Suprapubic skin (tissue), 4 donors: Measurements from ENCODE around the gene FCSK. TPM values are rescaled to one million over a fixed set of nuclear protein-coding genes. Genes with fewer than 3 reads are reported as not detected.

Source experiments
- DNase-seq, 2 donors: peaks; one replicate each; pipeline ENCODE4 v3.0.0-alpha.2; 2019; ENCODE audit warnings: low spot score in 2 of 2
- H3K27ac ChIP-seq: fragments of 200-600 bp; sonication (generic); one replicate; pipeline ENCODE4 v1.5.1; 2019
- H3K27me3 ChIP-seq: fragments of 200-600 bp; sonication (generic); one replicate; pipeline ENCODE4 v1.5.1; 2019
- H3K36me3 ChIP-seq: fragments of 200-600 bp; sonication (generic); one replicate; pipeline ENCODE4 v1.5.1; 2019
- H3K4me1 ChIP-seq: fragments of 200-600 bp; sonication (generic); one replicate; pipeline ENCODE4 v1.5.1; 2019
- H3K4me3 ChIP-seq: fragments of 200-600 bp; sonication (generic); one replicate; pipeline ENCODE4 v1.5.1; 2019; ENCODE audit warnings: mild to moderate bottlenecking
- H3K9me3 ChIP-seq: fragments of 200-600 bp; sonication (generic); one replicate; pipeline ENCODE4 v1.5.1; 2019
- EP300 ChIP-seq: sonication (generic); formaldehyde crosslinking; IDR thresholded peaks from one replicate; pipeline ENCODE4 v1.6.1; 2017; ENCODE audit warnings: antibody characterized with exemption
- POLR2A ChIP-seq, 2 donors: fragments of 450-650 bp; IDR thresholded peaks; one replicate each; pipeline ENCODE4 v1.6.1; 2017; ENCODE audit warnings: antibody characterized with exemption in 2 of 2, mild to moderate bottlenecking in 2 of 2, moderate library complexity in 2 of 2
- POLR2AphosphoS5 ChIP-seq, 3 donors: sonication (generic); formaldehyde crosslinking; IDR thresholded peaks; one replicate each; pipeline ENCODE4 v1.6.1; 2017; ENCODE audit warnings: antibody characterized with exemption in 3 of 3
- WGBS: methylation state at CpG from one replicate; pipeline ENCODE4 v1.1.5; 2018; 5-methylcytosine and 5-hydroxymethylcytosine counted together
- total RNA-seq, 4 donors: library from RNA; depleted of rRNA; stranded (reverse); fragments of >200 nt; gene quantifications; one replicate each; pipeline ENCODE4 v1.1.0, GENCODE V29; 2016
- TF ChIP-seq, protein P1 (sequence below), 2 donors: fragments of 200-600 bp in 1 of 2; fragments of 450-650 bp in 1 of 2; sonication (generic) in 1 of 2; IDR thresholded peaks; one replicate each; pipeline ENCODE4 v1.5.1; 2016 to 2019; ENCODE audit warnings: antibody characterized with exemption in 2 of 2, mild to moderate bottlenecking in 1 of 2, moderate library complexity in 1 of 2

FCSK gene
- total RNA-seq, 4 donors from 2014 or later = 15.7 to 44.7 (median 23.2) TPM

- Histone ChIP-seq H3K9me3 (no peaks in the 10 kb centered on the region), H3K36me3 (peaks cover 79% of the 10 kb centered on the region), H3K4me3 (no peak overlapping the region), H3K4me1 (no peaks in the 10 kb centered on the region), H3K27me3 (no peaks in the 10 kb centered on the region), H3K27ac (no peak overlapping the region)
- 89% methylated on average over 2 of the region's 2 CpGs for WGBS
- TF ChIP-seq POLR2AphosphoS5 (IDR thresholded peaks at IDR 0.05) (no peak), POLR2A (IDR thresholded peaks at IDR 0.05) (no peak), EP300 (no peak)
- TF ChIP-seq, protein P1, sequence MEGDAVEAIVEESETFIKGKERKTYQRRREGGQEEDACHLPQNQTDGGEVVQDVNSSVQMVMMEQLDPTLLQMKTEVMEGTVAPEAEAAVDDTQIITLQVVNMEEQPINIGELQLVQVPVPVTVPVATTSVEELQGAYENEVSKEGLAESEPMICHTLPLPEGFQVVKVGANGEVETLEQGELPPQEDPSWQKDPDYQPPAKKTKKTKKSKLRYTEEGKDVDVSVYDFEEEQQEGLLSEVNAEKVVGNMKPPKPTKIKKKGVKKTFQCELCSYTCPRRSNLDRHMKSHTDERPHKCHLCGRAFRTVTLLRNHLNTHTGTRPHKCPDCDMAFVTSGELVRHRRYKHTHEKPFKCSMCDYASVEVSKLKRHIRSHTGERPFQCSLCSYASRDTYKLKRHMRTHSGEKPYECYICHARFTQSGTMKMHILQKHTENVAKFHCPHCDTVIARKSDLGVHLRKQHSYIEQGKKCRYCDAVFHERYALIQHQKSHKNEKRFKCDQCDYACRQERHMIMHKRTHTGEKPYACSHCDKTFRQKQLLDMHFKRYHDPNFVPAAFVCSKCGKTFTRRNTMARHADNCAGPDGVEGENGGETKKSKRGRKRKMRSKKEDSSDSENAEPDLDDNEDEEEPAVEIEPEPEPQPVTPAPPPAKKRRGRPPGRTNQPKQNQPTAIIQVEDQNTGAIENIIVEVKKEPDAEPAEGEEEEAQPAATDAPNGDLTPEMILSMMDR (IDR thresholded peaks at IDR 0.05) = no peak
- no peak for DNase-seq
These were observed 40.4 kb downstream of the FCSK start for GRCh38 chr16:70494777-70495176.

DNA sequence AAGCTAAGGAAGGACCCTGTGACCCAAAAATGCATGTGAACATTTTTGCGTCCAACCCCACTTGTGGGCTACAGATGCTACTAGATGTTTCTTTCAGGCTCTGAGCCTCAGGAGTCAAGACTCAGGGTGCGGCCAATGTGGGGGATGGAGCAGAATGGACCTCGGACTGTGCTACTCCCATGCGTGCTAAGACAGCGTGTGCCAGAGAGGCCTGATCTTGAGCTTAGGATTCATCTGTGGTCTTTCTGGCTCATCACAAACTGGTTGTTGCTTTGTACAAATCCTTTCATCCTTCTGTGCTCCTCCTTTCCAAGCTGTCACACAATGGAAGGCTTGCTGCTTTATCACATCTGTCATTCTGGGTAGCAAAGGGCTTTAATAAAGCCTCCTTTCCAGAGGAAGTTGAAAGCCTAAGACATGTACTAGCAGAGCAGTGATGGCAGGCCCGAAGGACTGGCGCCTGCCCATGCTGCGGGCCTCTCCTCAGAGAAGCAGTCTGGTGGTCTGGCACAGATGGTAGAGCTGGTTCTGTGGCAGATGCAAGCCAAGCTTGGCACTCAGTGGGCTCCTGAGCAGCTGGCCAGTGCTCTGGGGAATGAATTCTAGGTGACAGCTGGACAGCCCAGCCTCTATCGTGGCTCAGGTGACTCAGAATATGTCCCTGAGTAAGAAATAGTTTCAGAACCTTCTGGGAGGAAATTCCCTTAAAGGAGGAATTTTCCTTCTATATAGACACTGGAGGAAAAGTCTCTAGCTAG is 41.2 kb downstream of the FCSK start:
- H3K27ac ChIP-seq = no peak overlapping the region
- H3K4me3 ChIP-seq = no peak overlapping the region
- no peak for DNase-seq
- no peaks in the 10 kb centered on the region for H3K27me3 ChIP-seq
- no peak for TF ChIP-seq POLR2A (IDR thresholded peaks at IDR 0.05)
- TF ChIP-seq, protein P1 (IDR thresholded peaks at IDR 0.05) = no peak
- no peak for TF ChIP-seq EP300
- no peak for TF ChIP-seq POLR2AphosphoS5 (IDR thresholded peaks at IDR 0.05)
- no peaks in the 10 kb centered on the region for H3K4me1 ChIP-seq
- no peaks in the 10 kb centered on the region for H3K9me3 ChIP-seq
- WGBS = 91% methylated on average over 9 of the region's 9 CpGs
- peaks cover 79% of the 10 kb centered on the region for H3K36me3 ChIP-seq

GRCh38 chr16:70496513-70496912 is 42.1 kb downstream of the FCSK start:
- Histone ChIP-seq H3K4me3 (no peak overlapping the region), H3K4me1 (no peaks in the 10 kb centered on the region), H3K27me3 (no peaks in the 10 kb centered on the region), H3K9me3 (no peaks in the 10 kb centered on the region), H3K36me3 (peaks cover 83% of the 10 kb centered on the region), H3K27ac (no peak overlapping the region)
- DNase-seq = no peak
- no peak for TF ChIP-seq EP300
- no peak for TF ChIP-seq POLR2AphosphoS5 (IDR thresholded peaks at IDR 0.05)
- TF ChIP-seq, protein P1 (IDR thresholded peaks at IDR 0.05) = no peak
- TF ChIP-seq POLR2A (IDR thresholded peaks at IDR 0.05) = no peak
- 97% methylated on average over 6 of the region's 6 CpGs for WGBS

DNA sequence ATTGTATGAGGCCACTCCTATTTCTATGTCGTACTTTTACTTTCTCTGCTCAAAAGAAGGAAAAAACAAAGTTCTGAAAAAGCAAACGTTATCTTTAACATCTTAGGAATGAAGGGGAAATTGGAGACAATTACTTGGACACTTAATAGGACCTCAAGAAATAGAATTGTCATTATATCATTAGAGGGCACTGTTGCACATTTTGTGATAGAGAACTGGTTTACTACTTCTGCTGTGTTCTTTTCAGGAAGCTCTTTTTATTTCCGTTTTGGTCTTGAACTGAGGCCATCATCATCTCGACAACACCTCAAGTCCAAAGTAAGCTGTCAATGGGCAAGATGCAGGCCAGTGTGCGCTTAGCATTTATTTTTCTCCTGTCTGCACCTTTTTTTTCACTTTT is 54.4 kb downstream of the FCSK start:
- no peak overlapping the region for H3K4me3 ChIP-seq
- H3K9me3 ChIP-seq = no peaks in the 10 kb centered on the region
- peaks cover 80% of the 10 kb centered on the region for H3K36me3 ChIP-seq
- H3K27me3 ChIP-seq = no peaks in the 10 kb centered on the region
- H3K27ac ChIP-seq = no peak overlapping the region
- 63% methylated on average over 5 of the region's 5 CpGs for WGBS
- peaks cover 2% of the 10 kb centered on the region for H3K4me1 ChIP-seq
- no peak for DNase-seq
- TF ChIP-seq POLR2A (IDR thresholded peaks at IDR 0.05) (no peak), POLR2AphosphoS5 (IDR thresholded peaks at IDR 0.05) (no peak), EP300 (no peak)
- TF ChIP-seq, protein P1 (IDR thresholded peaks at IDR 0.05) = no peak

GRCh38 chr16:70510216-70510615 is 55.8 kb downstream of the FCSK start:
- WGBS = 98% methylated on average over 3 of the region's 3 CpGs
- H3K27me3 ChIP-seq = no peaks in the 10 kb centered on the region

More at GRCh38 chr16:70510216-70510615, 55.8 kb downstream of the FCSK start:
- no peaks in the 10 kb centered on the region for H3K9me3 ChIP-seq
- TF ChIP-seq POLR2AphosphoS5 (IDR thresholded peaks at IDR 0.05) (no peak), POLR2A (IDR thresholded peaks at IDR 0.05) (no peak), EP300 (no peak)
- TF ChIP-seq, protein P1 (IDR thresholded peaks at IDR 0.05) = no peak
- no peak overlapping the region for H3K4me3 ChIP-seq
- peaks cover 90% of the 10 kb centered on the region for H3K36me3 ChIP-seq
- H3K27ac ChIP-seq = no peak overlapping the region
- H3K4me1 ChIP-seq = peaks cover 2% of the 10 kb centered on the region
- DNase-seq = no peak
